ENCODE results near the gene RGS3.

GRCh38 chr9:113502427-113503034, 39.0 kb downstream of the RGS3 start:
- TF ChIP-seq CTCF (IDR thresholded peaks at IDR 0.05) (no peak), POLR2A (IDR thresholded peaks at IDR 0.05) (no peak)

All from thyroid gland (tissue), 4 donors.